Activated CD4-positive, CD25-positive, alpha-beta regulatory T cell treated with anti-CD3 and anti-CD28 coated beads, Interleukin-2, amount 50 U/mL, for 16 hours (primary cell): ENCODE data around the gene WNK2.
"Not testable (repeated sequence)": the region's sequence is repeated elsewhere in the genome, so short reads cannot be mapped to it uniquely, and the experiment has no call there.

ENCODE experiments used
- DNase-seq: peaks from one replicate; pipeline ENCODE4 v3.0.0-alpha.2; 2020; ENCODE audit warnings: low read depth, low spot score

WNK2 gene

GRCh38 chr9:93183663-93184431 is at the start of gene WNK2:
WNK2 (plus strand) TSS chr9:93184139; CDS start chr9:93184930, 791 bp downstream.
- no peak for DNase-seq

GRCh38 chr9:93134740-93135444 is 49.0 kb upstream of the WNK2 start:
- DNase-seq, result no peak

DNA sequence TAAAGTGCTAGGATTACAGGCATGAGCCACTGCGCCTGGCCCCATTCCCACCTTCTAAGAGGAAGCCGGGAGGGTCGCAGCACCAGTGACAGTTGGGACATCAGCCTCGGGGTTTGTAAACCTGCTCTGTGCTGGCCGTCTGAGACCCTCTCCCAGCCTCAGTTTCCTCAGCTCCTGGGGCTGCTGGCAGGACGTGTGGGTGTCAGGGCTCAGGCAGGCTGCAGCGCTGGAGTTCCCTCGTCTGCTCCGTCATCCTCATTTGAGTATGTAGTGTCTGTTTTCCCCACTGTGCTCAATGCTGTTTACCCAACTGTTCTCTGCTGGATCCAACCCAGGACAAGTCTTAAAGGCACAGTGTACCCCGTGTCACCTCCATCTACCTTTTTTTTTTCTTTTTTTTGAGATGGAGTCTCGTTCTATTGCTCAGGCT is 47.9 kb upstream of the WNK2 start:
- no peak for DNase-seq

DNA sequence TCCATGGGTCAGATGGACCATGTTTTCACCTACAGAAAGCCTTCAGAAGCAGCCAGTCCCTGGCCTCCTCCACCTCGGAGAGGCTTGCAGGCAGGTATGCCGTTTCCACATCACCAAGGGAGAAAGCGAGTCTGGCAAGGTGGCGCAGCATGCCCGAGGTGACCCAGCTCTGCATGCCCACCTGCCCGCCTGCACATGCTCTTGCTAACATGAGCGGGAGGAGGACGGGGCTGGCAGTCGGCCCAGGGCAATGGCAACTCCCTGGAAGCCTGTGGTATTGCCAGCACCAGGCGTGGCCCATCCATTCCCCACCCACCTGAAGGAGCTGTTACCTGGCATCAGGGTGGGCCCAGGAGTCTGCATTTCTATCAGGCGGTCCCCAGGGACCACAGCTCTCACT is 46.6 kb upstream of the WNK2 start:
- no peak for DNase-seq

DNA sequence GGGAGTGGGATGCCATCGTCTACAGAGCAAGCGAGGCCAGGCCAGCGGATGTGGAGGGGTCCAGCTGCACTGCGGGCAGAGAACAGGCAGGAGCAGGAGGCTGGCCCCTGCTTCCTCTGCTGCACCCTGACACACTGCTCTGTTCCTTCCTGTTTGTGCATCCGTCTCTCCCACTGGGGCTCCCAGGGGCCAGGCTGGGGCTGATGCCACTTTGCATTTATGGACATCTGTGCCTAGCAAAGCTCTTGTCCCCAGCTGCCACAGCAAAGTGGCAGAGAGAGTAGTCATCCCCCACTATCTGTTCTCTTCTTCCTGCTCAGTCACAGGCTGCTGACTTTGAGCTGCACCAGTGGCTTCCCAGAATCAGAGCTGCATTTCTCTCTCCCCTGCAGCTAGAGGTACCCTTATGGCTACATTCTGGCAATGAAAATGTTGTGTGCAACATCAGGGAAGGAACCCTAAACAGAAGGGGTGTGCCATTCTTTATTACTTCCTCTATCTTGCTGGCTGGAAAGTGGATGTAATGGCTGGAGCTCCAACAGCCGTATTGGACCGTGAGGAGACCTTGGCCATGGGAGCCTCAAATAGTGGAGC is 45.7 kb upstream of the WNK2 start:
- no peak for DNase-seq

DNA sequence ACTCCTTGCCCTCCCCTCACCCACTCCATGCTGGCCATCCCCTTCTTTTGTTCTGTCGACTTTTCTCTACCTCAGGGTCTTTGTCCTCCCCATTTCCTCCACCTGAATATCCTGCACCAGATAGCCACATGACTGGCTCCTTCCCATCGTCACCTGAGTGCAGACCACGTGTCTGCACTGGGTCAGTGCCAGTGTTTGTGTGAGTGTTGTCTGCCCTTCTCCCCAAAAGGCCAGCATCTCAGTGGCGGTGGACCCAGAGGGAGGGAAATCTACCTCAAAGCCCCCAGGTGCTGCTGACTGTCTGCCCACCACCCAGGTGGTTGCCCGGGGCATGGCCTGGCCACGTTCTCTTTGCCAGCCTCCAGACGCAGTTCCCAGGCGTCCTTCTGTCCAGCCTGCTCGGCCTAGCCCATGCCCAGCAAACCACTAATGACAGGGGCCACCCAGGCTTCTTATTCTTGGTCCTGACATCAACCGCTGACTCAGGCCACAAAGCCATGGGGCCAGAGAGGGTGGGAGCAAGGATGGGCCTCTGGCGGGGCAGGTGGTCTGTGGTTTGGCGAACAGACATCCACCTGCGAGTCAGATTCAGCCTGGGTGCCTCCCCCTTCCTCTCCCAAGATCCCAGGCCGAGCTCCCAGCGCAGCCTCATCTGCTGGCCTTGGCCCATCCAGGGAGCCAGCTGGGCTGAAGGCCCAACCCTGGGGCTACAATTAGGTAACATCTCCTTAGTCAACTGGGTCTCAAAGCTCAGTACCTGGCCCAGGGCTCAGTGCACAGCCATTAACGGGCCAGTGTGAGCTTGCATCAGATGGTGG is 44.4 kb upstream of the WNK2 start:
- DNase-seq, result no peak

DNA sequence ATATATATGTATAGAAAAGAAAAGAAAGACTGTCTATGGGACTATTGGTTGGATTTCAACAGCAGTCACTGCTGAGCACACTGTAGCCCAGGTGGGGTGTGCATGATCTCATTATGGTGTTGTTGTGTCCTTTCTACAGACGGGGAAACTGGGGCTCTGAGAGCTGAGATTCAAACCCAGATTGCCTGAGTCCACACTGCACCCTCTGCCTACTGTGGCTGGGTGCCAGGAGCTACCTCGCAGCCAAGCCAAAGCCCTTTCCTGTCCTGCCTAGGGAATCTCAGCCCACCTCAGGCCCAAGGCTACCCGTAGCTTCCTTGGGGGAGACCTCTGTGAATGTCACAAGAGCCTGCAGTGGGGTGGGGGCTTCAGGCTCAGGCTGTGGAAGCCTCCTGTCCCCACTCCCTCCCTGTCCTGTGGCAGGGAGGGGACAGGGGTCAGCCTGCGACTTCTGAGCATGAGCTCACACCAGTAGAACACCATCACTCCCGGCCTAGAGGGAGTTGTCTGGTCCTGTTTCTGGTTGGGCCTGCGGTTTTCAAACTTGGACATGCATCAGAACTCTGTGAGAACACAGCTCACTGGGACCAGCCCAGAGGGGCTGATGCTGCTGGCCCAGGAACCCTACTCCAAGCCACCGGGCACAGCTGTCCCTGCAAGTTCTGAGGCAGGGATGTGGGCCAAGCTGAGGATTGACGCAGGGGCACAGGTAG is 42.0 kb upstream of the WNK2 start:
- DNase-seq, result no peak

DNA sequence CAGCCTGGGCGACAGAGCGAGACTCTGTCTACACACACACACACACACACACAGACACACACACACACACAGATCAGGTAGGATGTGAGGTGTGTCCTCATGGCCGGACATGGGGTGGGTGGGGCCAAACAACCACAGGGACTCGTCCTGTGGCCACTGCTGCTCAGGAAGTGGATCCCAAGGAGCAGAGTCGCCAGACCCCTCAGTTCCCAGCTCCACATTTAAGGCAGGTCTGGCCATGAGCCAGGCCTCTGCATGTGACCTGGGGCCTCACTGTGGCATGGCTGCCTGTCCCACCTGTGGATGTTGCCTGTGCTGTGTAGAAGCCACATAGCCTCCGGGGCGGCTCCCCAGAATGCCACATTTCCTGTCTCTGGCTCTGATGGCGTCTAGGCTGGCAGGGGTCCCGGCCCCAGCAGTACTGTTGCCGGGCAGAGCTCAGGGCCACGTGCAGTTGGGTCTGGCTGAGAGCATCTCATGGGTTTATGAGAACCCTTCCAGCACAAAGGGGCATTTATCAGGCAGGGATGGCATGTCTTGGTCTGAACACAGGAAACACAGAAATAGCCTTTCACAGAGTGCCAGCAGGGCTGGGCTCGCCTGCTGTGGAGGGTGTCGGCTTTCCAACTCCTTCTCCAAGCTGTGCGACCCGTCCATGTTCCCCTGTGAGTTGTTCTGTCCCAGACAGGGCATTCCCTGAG is 40.0 kb upstream of the WNK2 start:
- DNase-seq, result no peak

DNA sequence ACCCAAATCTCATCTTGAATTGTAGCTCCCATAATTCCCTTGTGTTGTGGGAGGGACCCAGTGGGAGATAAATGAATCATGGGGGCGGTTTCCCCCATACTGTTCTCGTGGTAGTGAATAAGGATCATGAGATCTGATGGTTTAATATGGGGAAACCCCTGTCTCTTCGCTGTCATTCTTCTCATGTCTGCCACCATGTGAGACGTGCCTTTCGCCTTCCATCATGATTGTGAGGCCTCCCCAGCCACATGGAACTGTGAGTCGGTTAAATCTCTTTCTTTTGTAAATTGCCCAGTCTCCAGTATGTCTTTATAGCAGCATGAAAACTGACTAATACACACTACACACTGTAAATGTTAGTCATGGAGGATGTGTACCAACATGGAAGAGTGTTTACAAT is 37.2 kb upstream of the WNK2 start:
- not testable (repeated sequence) for DNase-seq

DNA sequence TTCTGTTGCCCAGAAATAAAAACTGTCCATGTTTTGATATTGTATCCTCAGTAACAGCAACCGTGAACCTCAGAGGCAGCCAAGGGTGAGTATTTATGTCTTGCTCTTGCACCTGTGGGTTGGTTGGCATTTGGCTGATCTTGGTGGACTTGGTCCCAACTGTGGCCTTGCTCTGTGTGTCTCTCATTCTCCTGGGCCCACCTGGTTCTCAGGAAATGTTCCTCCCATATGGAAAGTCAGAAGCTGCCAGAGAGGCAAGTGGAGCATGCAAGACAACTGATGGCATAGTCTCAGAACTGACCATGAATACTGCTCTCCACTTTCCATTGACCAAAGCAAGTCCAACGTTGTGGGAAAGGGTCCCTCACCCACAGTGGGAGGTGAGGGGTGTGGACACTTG is 36.3 kb upstream of the WNK2 start:
- no peak for DNase-seq

DNA sequence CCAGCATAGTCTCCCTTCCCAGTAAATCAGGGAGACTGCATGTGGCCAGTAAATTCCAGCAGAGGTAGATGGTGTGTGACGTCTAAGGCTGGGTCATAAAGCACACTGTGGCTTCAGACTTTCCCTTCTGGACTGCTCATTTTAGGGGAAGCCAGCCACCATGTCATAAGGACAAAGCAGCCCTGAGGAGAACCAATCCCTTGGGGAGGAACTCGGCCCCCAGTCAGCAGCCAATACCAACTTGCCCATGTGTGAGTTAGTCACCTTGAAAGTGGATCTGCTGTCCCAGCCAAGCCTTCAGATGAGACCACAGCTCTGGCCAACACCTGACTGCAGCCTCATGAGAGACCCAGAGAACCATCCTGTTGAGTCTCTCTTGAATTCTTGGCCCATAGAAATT is 35.2 kb upstream of the WNK2 start:
- no peak for DNase-seq

- DNase-seq, result no peak
Observed at GRCh38 chr9:93149361-93149760, 34.6 kb upstream of the WNK2 start.

DNA sequence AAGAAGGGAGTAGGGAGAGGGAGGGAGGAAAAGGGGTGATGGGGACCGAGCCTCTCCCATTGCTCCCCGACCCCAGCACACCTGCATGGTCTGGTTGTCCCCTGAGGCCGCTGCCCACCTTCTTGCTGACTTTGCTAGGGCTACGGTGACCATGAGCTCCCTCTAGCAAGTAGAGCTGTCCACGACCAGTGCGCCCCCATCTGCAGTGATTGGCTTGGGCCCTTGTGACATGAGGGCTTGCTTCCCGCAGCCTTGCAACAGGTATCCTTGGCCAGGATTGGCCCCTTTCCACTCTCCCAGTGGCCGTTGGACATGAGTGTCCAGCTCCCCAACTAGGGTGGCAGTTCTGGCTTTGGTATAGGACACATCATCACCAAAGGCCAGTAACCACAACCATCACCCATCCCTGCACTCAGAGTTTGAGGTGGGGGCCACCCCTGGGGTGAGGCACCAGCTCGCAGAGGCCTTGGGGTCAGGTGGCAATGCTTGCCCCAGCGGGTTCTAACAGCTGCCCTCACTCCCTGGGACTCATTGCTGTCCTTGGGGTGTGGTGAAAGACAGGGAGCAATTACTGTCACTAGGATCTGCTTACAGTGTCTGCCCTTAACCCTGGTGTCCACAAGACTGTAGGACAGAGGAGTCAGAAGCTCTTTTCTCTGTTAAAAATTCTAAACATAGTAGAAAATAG is 32.7 kb upstream of the WNK2 start:
- no peak for DNase-seq

DNA sequence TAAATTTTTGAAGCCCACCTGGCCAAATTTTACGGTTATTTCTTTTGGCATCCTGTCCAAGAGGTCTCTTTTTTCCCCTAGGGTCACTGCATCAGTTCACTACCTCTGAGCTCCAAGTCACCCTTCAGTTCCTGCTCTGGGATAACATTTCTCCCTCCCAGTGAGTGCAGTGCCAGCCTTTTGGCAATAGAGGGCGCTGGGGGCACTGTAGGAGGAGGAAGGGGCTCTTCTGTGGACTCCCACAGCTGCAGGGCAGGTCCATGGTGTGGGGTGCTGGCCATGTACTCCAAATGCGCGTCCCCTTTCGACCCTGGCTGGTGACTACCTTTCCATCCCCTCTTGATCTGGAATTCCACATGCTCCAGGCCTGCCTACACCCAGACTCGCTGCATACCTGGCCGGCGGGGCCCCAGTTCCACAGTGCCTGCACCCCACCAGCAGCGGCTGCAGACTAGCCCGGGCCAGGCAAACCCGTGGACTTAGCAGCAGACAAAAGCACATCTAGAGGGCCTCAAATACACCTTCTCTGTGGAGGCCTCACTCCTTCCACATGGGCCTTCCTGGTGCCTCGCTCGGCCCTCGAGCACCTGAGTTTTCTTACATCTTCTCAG is 29.5 kb upstream of the WNK2 start:
- no peak for DNase-seq

GRCh38 chr9:93155716-93156474 is 28.0 kb upstream of the WNK2 start:
- no peak for DNase-seq

- no peak for DNase-seq
Observed at GRCh38 chr9:93156475-93157008, 27.4 kb upstream of the WNK2 start.

DNA sequence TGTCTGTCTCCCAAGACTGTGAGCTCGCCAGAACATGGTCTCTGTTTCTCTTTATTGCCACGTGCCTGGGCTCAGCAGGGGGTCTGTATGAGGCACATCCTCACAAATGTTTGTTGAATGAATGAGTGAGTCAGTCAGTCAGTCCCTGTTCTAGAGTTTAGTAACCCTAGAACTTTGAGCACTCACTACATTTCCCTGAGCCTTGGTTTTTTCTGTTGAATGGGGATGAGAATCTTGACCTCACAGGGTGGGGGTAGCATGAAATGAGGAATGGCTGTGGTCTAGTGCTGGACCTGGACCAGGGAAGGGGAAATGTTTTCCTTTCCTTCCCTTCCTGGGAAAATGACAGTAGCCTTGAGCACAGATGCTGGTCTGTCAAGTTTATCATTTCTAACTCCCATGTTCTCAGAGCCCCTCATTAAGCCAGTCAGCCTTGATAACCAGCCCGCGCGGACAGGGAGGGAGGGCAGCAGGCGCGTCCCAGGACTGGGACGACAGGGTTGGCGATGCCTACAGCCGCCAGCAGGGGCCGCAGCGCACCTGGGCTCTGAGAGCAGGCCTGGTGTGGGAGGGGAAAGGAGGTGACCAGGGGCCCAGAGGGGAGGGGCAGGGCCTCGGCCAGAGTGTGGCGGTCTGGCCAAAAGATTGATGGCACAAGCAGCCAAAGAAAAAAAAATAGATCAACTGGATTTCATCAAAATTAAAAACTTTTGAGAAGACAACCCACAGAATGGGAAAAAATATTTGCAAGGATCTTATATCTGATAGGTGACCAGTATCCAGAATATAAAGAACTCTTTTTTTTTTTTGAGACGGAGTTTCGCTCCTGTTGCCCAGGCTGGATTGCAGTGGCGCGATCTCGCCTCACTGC is 24.1 kb upstream of the WNK2 start:
- peak; percentile 35 for DNase-seq
